ENCODE results near the gene HPRT1. TPM values are rescaled to one million over a fixed set of nuclear protein-coding genes. Genes with fewer than 3 reads are reported as not detected.

The HPRT1 gene
- total RNA-seq, 1 experiment from 2014 or later, result 48.0 TPM

DNA sequence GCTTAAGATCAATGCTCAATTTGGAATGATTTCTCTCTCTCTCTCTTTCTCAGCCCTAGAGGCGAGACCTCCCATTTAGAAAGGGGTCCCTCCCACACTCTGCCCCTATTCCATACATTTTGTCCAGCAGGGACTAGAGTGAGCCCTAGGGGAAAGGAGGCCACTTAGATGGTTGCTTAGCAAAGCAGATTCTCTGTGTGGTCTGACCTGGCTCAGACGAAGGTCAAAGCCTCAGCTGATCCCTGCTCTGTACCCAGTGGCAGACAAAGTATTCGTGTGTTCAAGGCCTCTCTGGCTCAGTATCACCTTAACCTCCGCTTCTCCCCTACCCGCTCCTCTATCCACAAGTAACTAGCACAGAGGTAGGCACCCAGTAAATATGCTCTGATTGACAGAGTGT is 78.4 kb downstream of the HPRT1 start:
- intact Hi-C loops (cut with micrococcal nuclease; ENCODE audit: unreplicated experiment), result no loop called here
- H3K4me1 Mint-ChIP-seq (ENCODE audit: low read depth, unreplicated experiment), result peaks cover 17% of the 10 kb centered on the region
- TF ChIP-seq, protein P1, sequence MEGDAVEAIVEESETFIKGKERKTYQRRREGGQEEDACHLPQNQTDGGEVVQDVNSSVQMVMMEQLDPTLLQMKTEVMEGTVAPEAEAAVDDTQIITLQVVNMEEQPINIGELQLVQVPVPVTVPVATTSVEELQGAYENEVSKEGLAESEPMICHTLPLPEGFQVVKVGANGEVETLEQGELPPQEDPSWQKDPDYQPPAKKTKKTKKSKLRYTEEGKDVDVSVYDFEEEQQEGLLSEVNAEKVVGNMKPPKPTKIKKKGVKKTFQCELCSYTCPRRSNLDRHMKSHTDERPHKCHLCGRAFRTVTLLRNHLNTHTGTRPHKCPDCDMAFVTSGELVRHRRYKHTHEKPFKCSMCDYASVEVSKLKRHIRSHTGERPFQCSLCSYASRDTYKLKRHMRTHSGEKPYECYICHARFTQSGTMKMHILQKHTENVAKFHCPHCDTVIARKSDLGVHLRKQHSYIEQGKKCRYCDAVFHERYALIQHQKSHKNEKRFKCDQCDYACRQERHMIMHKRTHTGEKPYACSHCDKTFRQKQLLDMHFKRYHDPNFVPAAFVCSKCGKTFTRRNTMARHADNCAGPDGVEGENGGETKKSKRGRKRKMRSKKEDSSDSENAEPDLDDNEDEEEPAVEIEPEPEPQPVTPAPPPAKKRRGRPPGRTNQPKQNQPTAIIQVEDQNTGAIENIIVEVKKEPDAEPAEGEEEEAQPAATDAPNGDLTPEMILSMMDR (IDR thresholded peaks at IDR 0.05; ENCODE audit: insufficient read depth in 1 of 2, low read depth in 1 of 2, low read length in 1 of 2, severe bottlenecking in 1 of 2, unreplicated experiment in 1 of 2), result no peak
- H3K9me3 ChIP-seq, result no peaks in the 10 kb centered on the region
- no peak overlapping the region for H3K27ac Mint-ChIP-seq (ENCODE audit: unreplicated experiment)
- no peak overlapping the region for H3K4me3 Mint-ChIP-seq (ENCODE audit: unreplicated experiment)
- BruUV-seq (replicated peaks), result no TSS peak
- no peaks in the 10 kb centered on the region for H3K36me3 ChIP-seq (ENCODE audit: control insufficient read depth, insufficient read depth, low read length)
- H3K4me1 ChIP-seq, result peaks cover 10% of the 10 kb centered on the region
- ChIA-PET CTCF (no interaction called here), POLR2A (no interaction called here)
- no peaks in the 10 kb centered on the region for H3K27me3 Mint-ChIP-seq (ENCODE audit: insufficient read depth, unreplicated experiment)
- H3K9me3 Mint-ChIP-seq (ENCODE audit: unreplicated experiment), result no peaks in the 10 kb centered on the region
- no peak overlapping the region for H3K4me3 ChIP-seq (ENCODE audit: low read depth, low read length)
- H3K27me3 ChIP-seq (replicated peaks; ENCODE audit: control insufficient read depth, insufficient read depth, low read length), result no peaks in the 10 kb centered on the region
- H3K36me3 Mint-ChIP-seq (ENCODE audit: insufficient read depth, unreplicated experiment), result peaks cover 5% of the 10 kb centered on the region
- DNase-seq, result no peak

DNA sequence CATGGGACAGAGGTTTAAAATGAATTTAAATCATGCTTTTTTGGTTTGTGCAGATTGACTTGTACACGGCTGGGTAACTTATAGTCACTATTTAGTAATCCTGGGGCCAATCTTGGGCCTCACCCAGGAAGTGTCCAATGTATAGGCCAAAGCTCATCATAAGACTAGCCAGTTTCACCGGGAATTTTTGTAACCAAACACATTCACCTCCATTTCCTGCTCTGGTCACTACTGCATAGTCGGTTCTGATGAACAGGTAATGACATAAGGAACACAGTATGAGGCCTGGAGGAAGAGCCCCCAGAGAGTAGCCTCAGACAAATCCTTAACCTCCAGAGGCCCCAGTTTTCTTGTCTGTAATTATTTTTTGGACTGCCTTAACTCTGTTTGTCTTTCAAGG is 81.9 kb downstream of the HPRT1 start:
- intact Hi-C loops (cut with micrococcal nuclease; ENCODE audit: unreplicated experiment), result no loop called here
- H3K9me3 Mint-ChIP-seq (ENCODE audit: unreplicated experiment), result no peaks in the 10 kb centered on the region
- no peak overlapping the region for H3K27ac Mint-ChIP-seq (ENCODE audit: unreplicated experiment)
- peaks cover 10% of the 10 kb centered on the region for H3K4me1 ChIP-seq
- CTCF ChIA-PET, result no interaction called here
- no peak for DNase-seq
- H3K27me3 Mint-ChIP-seq (ENCODE audit: insufficient read depth, unreplicated experiment), result no peaks in the 10 kb centered on the region
- H3K36me3 ChIP-seq (ENCODE audit: control insufficient read depth, insufficient read depth, low read length), result no peaks in the 10 kb centered on the region
- H3K9me3 ChIP-seq, result no peaks in the 10 kb centered on the region
- TF ChIP-seq, protein P1 (IDR thresholded peaks at IDR 0.05; ENCODE audit: insufficient read depth in 1 of 2, low read depth in 1 of 2, low read length in 1 of 2, severe bottlenecking in 1 of 2, unreplicated experiment in 1 of 2), result no peak
- H3K4me3 Mint-ChIP-seq (ENCODE audit: unreplicated experiment), result no peak overlapping the region
- H3K27me3 ChIP-seq (replicated peaks; ENCODE audit: control insufficient read depth, insufficient read depth, low read length), result no peaks in the 10 kb centered on the region
- BruUV-seq (replicated peaks), result no TSS peak
- H3K4me3 ChIP-seq (ENCODE audit: low read depth, low read length), result no peak overlapping the region
- peaks cover 8% of the 10 kb centered on the region for H3K4me1 Mint-ChIP-seq (ENCODE audit: low read depth, unreplicated experiment)
- H3K36me3 Mint-ChIP-seq (ENCODE audit: insufficient read depth, unreplicated experiment), result no peaks in the 10 kb centered on the region
- POLR2A ChIA-PET, result no interaction called here

DNA sequence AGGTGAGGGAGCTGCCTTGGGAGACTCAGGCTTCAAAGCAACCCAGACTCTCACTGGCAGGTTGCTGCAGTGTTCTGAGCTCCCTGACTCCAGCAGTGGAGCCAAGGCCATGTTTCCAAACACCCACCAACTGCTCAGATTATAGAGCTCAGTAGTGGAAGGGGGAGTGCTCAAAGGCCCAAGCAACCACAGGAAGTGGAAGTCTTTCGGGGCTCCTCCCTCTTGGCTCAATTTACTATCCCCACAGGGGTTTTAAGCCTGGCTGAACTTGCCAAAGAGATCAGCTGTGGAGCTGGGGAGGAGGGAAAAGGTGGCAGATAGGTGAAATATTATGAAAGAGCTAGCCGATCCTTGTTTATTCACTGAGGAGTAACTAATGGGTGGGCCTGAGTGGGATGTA is 82.5 kb downstream of the HPRT1 start:
- H3K36me3 Mint-ChIP-seq (ENCODE audit: insufficient read depth, unreplicated experiment), result no peaks in the 10 kb centered on the region
- ChIA-PET CTCF (interaction anchor here (0.5 kb wide), 1 partner anchor 193 kb away, joined by 3 read pairs; no protein-coding TSS in a partner anchor), POLR2A (no interaction called here)
- Histone ChIP-seq H3K4me3 (ENCODE audit: low read depth, low read length) (no peak overlapping the region), H3K27me3 (replicated peaks; ENCODE audit: control insufficient read depth, insufficient read depth, low read length) (no peaks in the 10 kb centered on the region), H3K4me1 (peaks cover 5% of the 10 kb centered on the region), H3K9me3 (no peaks in the 10 kb centered on the region), H3K36me3 (ENCODE audit: control insufficient read depth, insufficient read depth, low read length) (no peaks in the 10 kb centered on the region)
- H3K4me3 Mint-ChIP-seq (ENCODE audit: unreplicated experiment), result no peak overlapping the region
- H3K4me1 Mint-ChIP-seq (ENCODE audit: low read depth, unreplicated experiment), result peaks cover 5% of the 10 kb centered on the region
- no peaks in the 10 kb centered on the region for H3K27me3 Mint-ChIP-seq (ENCODE audit: insufficient read depth, unreplicated experiment)
- BruUV-seq (replicated peaks), result no TSS peak
- DNase-seq, result no peak
- H3K9me3 Mint-ChIP-seq (ENCODE audit: unreplicated experiment), result no peaks in the 10 kb centered on the region
- intact Hi-C loops (cut with micrococcal nuclease; ENCODE audit: unreplicated experiment), result no loop called here
- TF ChIP-seq, protein P1 (IDR thresholded peaks at IDR 0.05; ENCODE audit: insufficient read depth in 1 of 2, low read depth in 1 of 2, low read length in 1 of 2, severe bottlenecking in 1 of 2, unreplicated experiment in 1 of 2), result no peak
- H3K27ac Mint-ChIP-seq (ENCODE audit: unreplicated experiment), result no peak overlapping the region
